ENCODE measurements around the gene ITPRIPL2. TPM values are rescaled to one million over a fixed set of nuclear protein-coding genes. Genes with fewer than 3 reads are reported as not detected.

The ITPRIPL2 gene
- total and polyA plus RNA-seq, 12 donors, result 7.7 to 121 (median 53.6) TPM

- no peaks in the 10 kb centered on the region for H3K27me3 ChIP-seq
- no peaks in the 10 kb centered on the region for H3K36me3 ChIP-seq (replicated peaks in 1 of 2)
- H3K27ac ChIP-seq, result peak overlapping the region in 3 of 5 donors; percentile 9 to 61 (median 14)
- TF ChIP-seq CTCF (IDR thresholded peaks at IDR 0.05) (no peak), POLR2A (IDR thresholded peaks at IDR 0.05) (no peak)
- intact Hi-C loops (cut with DNase I), result no loop called here
- H3K4me1 ChIP-seq (replicated peaks in 1 of 2), result peaks cover under 1 to 33% of the 10 kb centered on the region in 2 donors
- H3K4me3 ChIP-seq, result no peak overlapping the region
- 45 to 56% (median 52%) methylated on average over 10 of the region's 10 CpGs for WGBS, 4 donors
- H3K9me3 ChIP-seq (replicated peaks in 1 of 3), result no peaks in the 10 kb centered on the region
- DNase-seq, result peak in 6 of 7 donors; percentile 39 to 74 (median 53)
Observed at GRCh38 chr16:19136549-19137196, 22.9 kb downstream of the ITPRIPL2 start.

- intact Hi-C loops (cut with DNase I), result no loop called here
- H3K36me3 ChIP-seq (replicated peaks in 1 of 2), result no peaks in the 10 kb centered on the region
- H3K9me3 ChIP-seq (replicated peaks in 1 of 3), result no peaks in the 10 kb centered on the region
- TF ChIP-seq POLR2A (IDR thresholded peaks at IDR 0.05), result no peak
- no peak for TF ChIP-seq CTCF (IDR thresholded peaks at IDR 0.05)
- WGBS, 4 donors, result 47 to 49% (median 48%) methylated on average over 6 of the region's 6 CpGs
- DNase-seq, result no peak
- no peak overlapping the region for H3K4me3 ChIP-seq
- H3K27me3 ChIP-seq, result no peaks in the 10 kb centered on the region
- H3K27ac ChIP-seq, result peak overlapping the region in 3 of 5 donors; percentile 9 to 61 (median 14)
- H3K4me1 ChIP-seq (replicated peaks in 1 of 2), result peaks cover 0 to 25% of the 10 kb centered on the region in 2 donors
Observed at GRCh38 chr16:19137201-19138128, 23.7 kb downstream of the ITPRIPL2 start.

- Histone ChIP-seq H3K27ac (no peak overlapping the region), H3K4me1 (replicated peaks in 1 of 2) (peaks cover 0 to 23% of the 10 kb centered on the region in 2 donors), H3K36me3 (replicated peaks in 1 of 2) (no peaks in the 10 kb centered on the region), H3K9me3 (replicated peaks in 1 of 3) (no peaks in the 10 kb centered on the region), H3K27me3 (no peaks in the 10 kb centered on the region), H3K4me3 (no peak overlapping the region)
- intact Hi-C loops (cut with DNase I), result no loop called here
- peak; percentile 52 to 84 (median 71) for DNase-seq
- TF ChIP-seq POLR2A (IDR thresholded peaks at IDR 0.05), result no peak
- no peak for TF ChIP-seq CTCF (IDR thresholded peaks at IDR 0.05)
- WGBS, 4 donors, result 12 to 39% (median 25%) methylated on average over 4 of the region's 4 CpGs
Observed at GRCh38 chr16:19138601-19139000, 24.8 kb downstream of the ITPRIPL2 start.

GRCh38 chr16:19139436-19140091 lies 25.8 kb downstream of the ITPRIPL2 start:
- no peak for DNase-seq
- Histone ChIP-seq H3K36me3 (replicated peaks in 1 of 2) (no peaks in the 10 kb centered on the region), H3K4me1 (replicated peaks in 1 of 2) (peaks cover 0 to 23% of the 10 kb centered on the region in 2 donors), H3K27ac (peak overlapping the region in 1 of 5 donors; percentile 49), H3K27me3 (no peaks in the 10 kb centered on the region), H3K4me3 (no peak overlapping the region), H3K9me3 (replicated peaks in 1 of 3) (no peaks in the 10 kb centered on the region)
- TF ChIP-seq POLR2A (IDR thresholded peaks at IDR 0.05), result no peak
- TF ChIP-seq CTCF (IDR thresholded peaks at IDR 0.05), result no peak
- intact Hi-C loops (cut with DNase I), result no loop called here
- WGBS, 4 donors, result 63 to 74% (median 69%) methylated on average over 5 of the region's 5 CpGs
